ENCODE data around the gene VRK1. TPM values are rescaled to one million over a fixed set of nuclear protein-coding genes. Genes with fewer than 3 reads are reported as not detected.

Gene VRK1
- polyA plus RNA-seq, 3 donors = 5.5 to 14.3 (median 13.2) TPM

- intact Hi-C loops (cut with micrococcal nuclease) = no loop called here
- Mint-ChIP-seq H3K27me3 (ENCODE audit: low read depth in 3 of 3) (peaks cover 14 to 30% (median 29%) of the 10 kb centered on the region in 3 donors), H3K4me1 (no peaks in the 10 kb centered on the region), H3K36me3 (no peaks in the 10 kb centered on the region), H3K27ac (no peak overlapping the region), H3K4me3 (no peak overlapping the region), H3K9me3 (peaks cover 0 to 2% (median 0%) of the 10 kb centered on the region in 7 donors)
- no peak for DNase-seq
- H3K27me3 ChIP-seq (ENCODE audit: control insufficient read depth in 2 of 2, insufficient read depth in 2 of 2, low read length in 2 of 2) = peaks cover 0 to 10% of the 10 kb centered on the region in 2 donors
- no peaks in the 10 kb centered on the region for H3K4me1 ChIP-seq (ENCODE audit: control insufficient read depth in 1 of 2, insufficient read depth in 2 of 2, low read length in 2 of 2)
- no peaks in the 10 kb centered on the region for H3K79me2 ChIP-seq (ENCODE audit: insufficient read depth, low read length)
- no peak for TF ChIP-seq CTCF (IDR thresholded peaks at IDR 0.05)
- H3K4me3 ChIP-seq (replicated peaks in 1 of 3; ENCODE audit: low read depth in 2 of 3, low read length in 3 of 3) = no peak overlapping the region
- H3K9me3 ChIP-seq (replicated peaks in 1 of 2; ENCODE audit: control insufficient read depth in 1 of 2, insufficient read depth in 1 of 2, low read length in 2 of 2) = no peaks in the 10 kb centered on the region
- no peaks in the 10 kb centered on the region for H4K20me1 ChIP-seq (ENCODE audit: insufficient read depth, low read length)
- H3K4me2 ChIP-seq (replicated peaks; ENCODE audit: extremely low read depth, low read length, poor library complexity, severe bottlenecking) = no peak overlapping the region
- no peak overlapping the region for H2AFZ ChIP-seq (ENCODE audit: insufficient read depth, low read depth, low read length, poor library complexity, severe bottlenecking)
- 69% methylated on average over 2 of the region's 6 CpGs for WGBS (ENCODE audit: insufficient coverage)
- H3K27ac ChIP-seq (ENCODE audit: low read depth in 1 of 2, low read length in 2 of 2) = no peak overlapping the region
- no peaks in the 10 kb centered on the region for H3K36me3 ChIP-seq (replicated peaks in 1 of 2; ENCODE audit: control insufficient read depth in 1 of 2, insufficient read depth in 2 of 2, low read length in 2 of 2)
- H3K9ac ChIP-seq (ENCODE audit: insufficient read depth, low read length, poor library complexity, severe bottlenecking) = no peak overlapping the region
Observed at GRCh38 chr14:96748362-96748761, 48.8 kb upstream of the VRK1 start.

GRCh38 chr14:96751505-96751904 is 45.7 kb upstream of the VRK1 start:
- Mint-ChIP-seq H3K9me3 (peaks cover 0 to 2% (median 0%) of the 10 kb centered on the region in 7 donors), H3K27ac (no peak overlapping the region), H3K36me3 (no peaks in the 10 kb centered on the region), H3K27me3 (ENCODE audit: low read depth in 3 of 3) (peaks cover 8 to 23% (median 9%) of the 10 kb centered on the region in 3 donors), H3K4me1 (no peaks in the 10 kb centered on the region), H3K4me3 (no peak overlapping the region)
- no peaks in the 10 kb centered on the region for H3K36me3 ChIP-seq (replicated peaks in 1 of 2; ENCODE audit: control insufficient read depth in 1 of 2, insufficient read depth in 2 of 2, low read length in 2 of 2)
- no peaks in the 10 kb centered on the region for H3K79me2 ChIP-seq (ENCODE audit: insufficient read depth, low read length)
- H3K4me2 ChIP-seq (replicated peaks; ENCODE audit: extremely low read depth, low read length, poor library complexity, severe bottlenecking) = no peak overlapping the region
- H4K20me1 ChIP-seq (ENCODE audit: insufficient read depth, low read length) = no peaks in the 10 kb centered on the region
- no peak for TF ChIP-seq CTCF (IDR thresholded peaks at IDR 0.05)
- intact Hi-C loops (cut with micrococcal nuclease) = no loop called here
- WGBS (ENCODE audit: insufficient coverage) = no CpG with 5 or more reads among the region's 3 CpGs
- no peak overlapping the region for H2AFZ ChIP-seq (ENCODE audit: insufficient read depth, low read depth, low read length, poor library complexity, severe bottlenecking)
- no peaks in the 10 kb centered on the region for H3K4me1 ChIP-seq (ENCODE audit: control insufficient read depth in 1 of 2, insufficient read depth in 2 of 2, low read length in 2 of 2)
- no peak overlapping the region for H3K4me3 ChIP-seq (replicated peaks in 1 of 3; ENCODE audit: low read depth in 2 of 3, low read length in 3 of 3)
- no peak overlapping the region for H3K9ac ChIP-seq (ENCODE audit: insufficient read depth, low read length, poor library complexity, severe bottlenecking)
- no peak for DNase-seq
- H3K27me3 ChIP-seq (ENCODE audit: control insufficient read depth in 2 of 2, insufficient read depth in 2 of 2, low read length in 2 of 2) = peaks cover 0 to 2% of the 10 kb centered on the region in 2 donors
- H3K9me3 ChIP-seq (replicated peaks in 1 of 2; ENCODE audit: control insufficient read depth in 1 of 2, insufficient read depth in 1 of 2, low read length in 2 of 2) = no peaks in the 10 kb centered on the region
- H3K27ac ChIP-seq (ENCODE audit: low read depth in 1 of 2, low read length in 2 of 2) = no peak overlapping the region

All from CD14-positive monocyte (primary cell).